HepG2 (cell line): ENCODE results near the gene KHK. TPM values are rescaled to one million over a fixed set of nuclear protein-coding genes. Genes with fewer than 3 reads are reported as not detected.

Experiments
- HOXD1 ChIP-seq: sonication (generic); formaldehyde crosslinking; IDR thresholded peaks from 2 replicates; pipeline ENCODE4 v1.5.0; 2020; ENCODE audit warnings: missing genetic modification reagents
- MAZ ChIP-seq, 2 experiments: sonication (generic) in 1 of 2; formaldehyde crosslinking in 1 of 2; IDR thresholded peaks; 2 replicates each; pipeline versions ENCODE4 v1.5.0 to v1.6.1; 2012 to 2020; ENCODE audit warnings: low read depth in 2 of 2, mild to moderate bottlenecking in 2 of 2, borderline replicate concordance in 1 of 2, improper control_type of control experiment in 1 of 2, low read length in 1 of 2, missing genetic modification reagents in 1 of 2, moderate library complexity in 1 of 2
- NR2F6 ChIP-seq, 2 experiments: IDR thresholded peaks; 2 replicates each; pipeline ENCODE4 v1.6.1; 2016; ENCODE audit warnings: antibody characterized with exemption in 1 of 2, mild to moderate bottlenecking in 1 of 2
- TEAD3 ChIP-seq: optimal IDR thresholded peaks from 2 replicates; pipeline ENCODE3; 2016; ENCODE audit warnings: borderline replicate concordance
- ZNF17 ChIP-seq: sonication (generic); formaldehyde crosslinking; IDR thresholded peaks from 2 replicates; pipeline ENCODE4 v1.5.0; 2020; ENCODE audit warnings: mild to moderate bottlenecking, missing genetic modification reagents
- ZNF20 ChIP-seq: sonication (generic); formaldehyde crosslinking; IDR thresholded peaks from 2 replicates; pipeline ENCODE4 v1.4.0; 2020; ENCODE audit warnings: mild to moderate bottlenecking, moderate library complexity, missing genetic modification reagents
- ZNF205 ChIP-seq: IDR thresholded peaks from 2 replicates; pipeline ENCODE4 v1.6.1; 2018; ENCODE audit warnings: missing biosample characterization, missing genetic modification reagents
- ZNF276 ChIP-seq: sonication (generic); formaldehyde crosslinking; IDR thresholded peaks from 2 replicates; pipeline ENCODE4 v1.4.0; 2020; ENCODE audit warnings: mild to moderate bottlenecking, low read depth, missing genetic modification reagents
- ZNF292 ChIP-seq: sonication (generic); formaldehyde crosslinking; IDR thresholded peaks from 2 replicates; pipeline ENCODE4 v1.8.1; 2022; ENCODE audit warnings: mild to moderate bottlenecking, low read depth, missing genetic modification reagents, borderline replicate concordance
- ZNF558 ChIP-seq: sonication (generic); formaldehyde crosslinking; IDR thresholded peaks from 2 replicates; pipeline ENCODE4 v1.9.0; 2022; ENCODE audit warnings: mild to moderate bottlenecking, missing genetic modification reagents, borderline replicate concordance
- ZNF577 ChIP-seq: sonication (generic); formaldehyde crosslinking; IDR thresholded peaks from 2 replicates; pipeline ENCODE4 v1.4.0; 2020; ENCODE audit warnings: mild to moderate bottlenecking, low read depth, missing genetic modification reagents, borderline replicate concordance
- ZNF616 ChIP-seq: sonication (generic); formaldehyde crosslinking; IDR thresholded peaks from 2 replicates; pipeline ENCODE4 v1.5.0; 2020; ENCODE audit warnings: low read depth, mild to moderate bottlenecking, missing genetic modification reagents
- ZNF761 ChIP-seq: sonication (generic); formaldehyde crosslinking; conservative IDR thresholded peaks from 2 replicates; pipeline ENCODE4 v1.4.0; 2020; ENCODE audit warnings: mild to moderate bottlenecking, missing genetic modification reagents
- polyA plus RNA-seq, 8 experiments: library from polyadenylated mRNA; depleted of rRNA in 3 of 8; stranded (reverse) in 7 of 8; unstranded in 1 of 8; fragments of >200 nt; fragmentation: Illumina TruSeq in 4 of 8; extraction: Trizol in 4 of 8; gene quantifications; 2 replicates each; pipeline versions ENCODE4 v1.2.1 to v1.2.3, GENCODE V29; 2011 to 2016; ENCODE audit warnings: low read depth in 4 of 8, missing spikeins in 1 of 8, mixed read lengths in 1 of 8; ENCODE audit not compliant: insufficient read depth in 1 of 8
- total RNA-seq, 5 experiments: library from RNA; depleted of rRNA; stranded (reverse); fragments of >200 nt; fragmentation: Illumina TruSeq; extraction: Trizol; gene quantifications; 2 replicates each; pipeline ENCODE4 v1.2.3, GENCODE V29; 2016; ENCODE audit warnings: low read depth in 1 of 5
- TF ChIP-seq, protein P1 (sequence below): sonication (generic); formaldehyde crosslinking; IDR thresholded peaks from 2 replicates; pipeline ENCODE4 v1.5.0; 2020; ENCODE audit warnings: mild to moderate bottlenecking, missing genetic modification reagents, borderline replicate concordance
- TF ChIP-seq, protein P2 (sequence below): sonication (generic); formaldehyde crosslinking; IDR thresholded peaks from 2 replicates; pipeline ENCODE4 v1.9.0; 2022; ENCODE audit warnings: missing genetic modification reagents, mild to moderate bottlenecking, borderline replicate concordance

KHK gene
- total and polyA plus RNA-seq, 2 of the 13 experiments (the other 11 are each of a cell fraction or from before 2014, with no cell fraction given): 40.9 to 99.2 TPM

DNA sequence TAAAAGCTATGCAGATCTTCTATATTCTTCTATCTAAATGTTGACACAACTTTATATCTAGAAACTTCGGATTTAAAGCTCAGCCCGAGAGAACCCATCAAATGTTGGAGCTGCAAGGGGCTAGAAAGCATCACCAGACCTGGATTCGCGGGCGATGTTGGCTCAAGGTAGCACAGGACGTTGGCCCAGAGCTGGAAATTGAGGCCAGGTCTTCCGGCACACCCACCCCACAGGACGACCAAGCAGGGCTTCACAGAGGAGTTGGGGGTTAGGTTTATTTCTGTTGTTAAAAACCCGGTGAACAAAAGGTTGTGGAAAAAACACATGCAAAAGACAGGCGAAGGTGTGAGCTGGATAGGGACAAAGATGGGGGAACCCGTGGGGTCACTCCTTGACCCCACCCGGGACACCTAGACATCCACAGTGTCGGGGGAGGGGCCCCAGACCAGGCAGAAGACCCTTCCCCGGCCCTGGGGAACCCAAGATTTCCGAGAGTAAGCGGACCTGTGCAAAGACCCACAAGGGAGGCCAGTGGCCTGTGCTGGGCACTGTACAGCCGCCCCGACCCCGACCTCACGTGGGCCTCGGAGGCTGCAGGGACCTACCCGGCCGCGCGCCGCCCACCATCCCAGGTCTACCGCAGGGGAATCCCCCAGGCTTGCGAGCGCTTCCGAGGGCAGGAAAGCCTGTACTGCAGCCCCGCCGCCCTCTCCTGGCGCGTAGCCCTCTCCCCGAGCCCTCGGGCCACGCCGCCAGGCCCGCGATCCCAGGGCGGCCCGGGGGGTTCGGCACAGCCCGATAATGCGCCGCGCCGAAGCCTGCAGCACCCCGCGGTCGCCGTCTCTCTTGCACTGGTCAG is 36.9 kb upstream of the KHK start (continued):
- TF ChIP-seq, protein P1, sequence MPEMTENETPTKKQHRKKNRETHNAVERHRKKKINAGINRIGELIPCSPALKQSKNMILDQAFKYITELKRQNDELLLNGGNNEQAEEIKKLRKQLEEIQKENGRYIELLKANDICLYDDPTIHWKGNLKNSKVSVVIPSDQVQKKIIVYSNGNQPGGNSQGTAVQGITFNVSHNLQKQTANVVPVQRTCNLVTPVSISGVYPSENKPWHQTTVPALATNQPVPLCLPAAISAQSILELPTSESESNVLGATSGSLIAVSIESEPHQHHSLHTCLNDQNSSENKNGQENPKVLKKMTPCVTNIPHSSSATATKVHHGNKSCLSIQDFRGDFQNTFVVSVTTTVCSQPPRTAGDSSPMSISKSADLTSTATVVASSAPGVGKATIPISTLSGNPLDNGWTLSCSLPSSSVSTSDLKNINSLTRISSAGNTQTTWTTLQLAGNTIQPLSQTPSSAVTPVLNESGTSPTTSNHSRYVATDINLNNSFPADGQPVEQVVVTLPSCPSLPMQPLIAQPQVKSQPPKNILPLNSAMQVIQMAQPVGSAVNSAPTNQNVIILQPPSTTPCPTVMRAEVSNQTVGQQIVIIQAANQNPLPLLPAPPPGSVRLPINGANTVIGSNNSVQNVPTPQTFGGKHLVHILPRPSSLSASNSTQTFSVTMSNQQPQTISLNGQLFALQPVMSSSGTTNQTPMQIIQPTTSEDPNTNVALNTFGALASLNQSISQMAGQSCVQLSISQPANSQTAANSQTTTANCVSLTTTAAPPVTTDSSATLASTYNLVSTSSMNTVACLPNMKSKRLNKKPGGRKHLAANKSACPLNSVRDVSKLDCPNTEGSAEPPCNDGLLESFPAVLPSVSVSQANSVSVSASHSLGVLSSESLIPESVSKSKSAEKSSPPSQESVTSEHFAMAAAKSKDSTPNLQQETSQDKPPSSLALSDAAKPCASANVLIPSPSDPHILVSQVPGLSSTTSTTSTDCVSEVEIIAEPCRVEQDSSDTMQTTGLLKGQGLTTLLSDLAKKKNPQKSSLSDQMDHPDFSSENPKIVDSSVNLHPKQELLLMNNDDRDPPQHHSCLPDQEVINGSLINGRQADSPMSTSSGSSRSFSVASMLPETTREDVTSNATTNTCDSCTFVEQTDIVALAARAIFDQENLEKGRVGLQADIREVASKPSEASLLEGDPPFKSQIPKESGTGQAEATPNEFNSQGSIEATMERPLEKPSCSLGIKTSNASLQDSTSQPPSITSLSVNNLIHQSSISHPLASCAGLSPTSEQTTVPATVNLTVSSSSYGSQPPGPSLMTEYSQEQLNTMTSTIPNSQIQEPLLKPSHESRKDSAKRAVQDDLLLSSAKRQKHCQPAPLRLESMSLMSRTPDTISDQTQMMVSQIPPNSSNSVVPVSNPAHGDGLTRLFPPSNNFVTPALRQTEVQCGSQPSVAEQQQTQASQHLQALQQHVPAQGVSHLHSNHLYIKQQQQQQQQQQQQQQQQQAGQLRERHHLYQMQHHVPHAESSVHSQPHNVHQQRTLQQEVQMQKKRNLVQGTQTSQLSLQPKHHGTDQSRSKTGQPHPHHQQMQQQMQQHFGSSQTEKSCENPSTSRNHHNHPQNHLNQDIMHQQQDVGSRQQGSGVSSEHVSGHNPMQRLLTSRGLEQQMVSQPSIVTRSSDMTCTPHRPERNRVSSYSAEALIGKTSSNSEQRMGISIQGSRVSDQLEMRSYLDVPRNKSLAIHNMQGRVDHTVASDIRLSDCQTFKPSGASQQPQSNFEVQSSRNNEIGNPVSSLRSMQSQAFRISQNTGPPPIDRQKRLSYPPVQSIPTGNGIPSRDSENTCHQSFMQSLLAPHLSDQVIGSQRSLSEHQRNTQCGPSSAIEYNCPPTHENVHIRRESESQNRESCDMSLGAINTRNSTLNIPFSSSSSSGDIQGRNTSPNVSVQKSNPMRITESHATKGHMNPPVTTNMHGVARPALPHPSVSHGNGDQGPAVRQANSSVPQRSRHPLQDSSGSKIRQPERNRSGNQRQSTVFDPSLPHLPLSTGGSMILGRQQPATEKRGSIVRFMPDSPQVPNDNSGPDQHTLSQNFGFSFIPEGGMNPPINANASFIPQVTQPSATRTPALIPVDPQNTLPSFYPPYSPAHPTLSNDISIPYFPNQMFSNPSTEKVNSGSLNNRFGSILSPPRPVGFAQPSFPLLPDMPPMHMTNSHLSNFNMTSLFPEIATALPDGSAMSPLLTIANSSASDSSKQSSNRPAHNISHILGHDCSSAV: 0 out of 2 replicates have a peak, but pooled peaks have one; percentile 13
- TF ChIP-seq MAZ (IDR thresholded peaks at IDR 0.05; ENCODE audit: borderline replicate concordance, low read depth, low read length): no peak
- peak; percentile 32; the same call in 1 of the 2 replicates for TF ChIP-seq MAZ (CRISPR knock-in tag; IDR thresholded peaks at IDR 0.05; ENCODE audit: low read depth)
- TF ChIP-seq, protein P2, sequence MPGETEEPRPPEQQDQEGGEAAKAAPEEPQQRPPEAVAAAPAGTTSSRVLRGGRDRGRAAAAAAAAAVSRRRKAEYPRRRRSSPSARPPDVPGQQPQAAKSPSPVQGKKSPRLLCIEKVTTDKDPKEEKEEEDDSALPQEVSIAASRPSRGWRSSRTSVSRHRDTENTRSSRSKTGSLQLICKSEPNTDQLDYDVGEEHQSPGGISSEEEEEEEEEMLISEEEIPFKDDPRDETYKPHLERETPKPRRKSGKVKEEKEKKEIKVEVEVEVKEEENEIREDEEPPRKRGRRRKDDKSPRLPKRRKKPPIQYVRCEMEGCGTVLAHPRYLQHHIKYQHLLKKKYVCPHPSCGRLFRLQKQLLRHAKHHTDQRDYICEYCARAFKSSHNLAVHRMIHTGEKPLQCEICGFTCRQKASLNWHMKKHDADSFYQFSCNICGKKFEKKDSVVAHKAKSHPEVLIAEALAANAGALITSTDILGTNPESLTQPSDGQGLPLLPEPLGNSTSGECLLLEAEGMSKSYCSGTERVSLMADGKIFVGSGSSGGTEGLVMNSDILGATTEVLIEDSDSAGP (CRISPR knock-in tag): peak; percentile 88
- TF ChIP-seq ZNF616 (CRISPR knock-in tag): no peak; the same call in 1 of the 2 replicates
- TF ChIP-seq ZNF292: no peak
- no peak for TF ChIP-seq ZNF17
- no peak for TF ChIP-seq ZNF20 (CRISPR knock-in tag)
- TF ChIP-seq HOXD1 (CRISPR knock-in tag): peak; percentile 60; the same call in 1 of the 2 replicates
- no peak for TF ChIP-seq ZNF558 (CRISPR knock-in tag)
- peak; percentile 24; the same call in 1 of the 2 replicates for TF ChIP-seq ZNF577 (CRISPR knock-in tag)
- no peak for TF ChIP-seq ZNF276 (CRISPR knock-in tag)
- peak; percentile 42 for TF ChIP-seq TEAD3 (CRISPR knock-in tag)
- no peak for TF ChIP-seq ZNF205 (CRISPR knock-in tag)
- no peak; the same call in 1 of the 2 replicates for TF ChIP-seq NR2F6 (IDR thresholded peaks at IDR 0.05)
- peak; percentile 20; the same call in 1 of the 2 replicates for TF ChIP-seq NR2F6 (CRISPR knock-in tag; IDR thresholded peaks at IDR 0.05)
- peak; percentile 66; the same call in 1 of the 2 replicates for TF ChIP-seq ZNF761 (CRISPR knock-in tag)
